Activated T-helper 1 cell treated with anti-CD3 and anti-CD28 coated beads, Interleukin-12 subunit alpha, Interleukin-12 subunit beta, Interleukin-2, Interleukin-4 antibody, amounts not matched to agents 30 ng/mL and 10 ng/mL and 1 ng/mL, durations not matched to agents 14 hours and 24 hours and 36 hours (primary cell): Measurements from ENCODE around the gene CIDEA. TPM values are rescaled to one million over a fixed set of nuclear protein-coding genes. Genes with fewer than 3 reads are reported as not detected.

ENCODE experiments used
- DNase-seq: peaks from one replicate; pipeline ENCODE4 v3.0.0; 2021; ENCODE audit warnings: low spot score
- H3K27ac Mint-ChIP-seq: one replicate; pipeline ENCODE4 v1.8.0; 2021; ENCODE audit warnings: mild to moderate bottlenecking, mixed read lengths
- H3K27me3 Mint-ChIP-seq: one replicate; pipeline ENCODE4 v1.8.0; 2022; ENCODE audit warnings: mild to moderate bottlenecking, moderate library complexity, mixed read lengths; ENCODE audit not compliant: insufficient read depth
- H3K36me3 Mint-ChIP-seq: one replicate; pipeline ENCODE4 v1.8.0; 2021; ENCODE audit warnings: low read depth, mixed read lengths
- H3K4me1 Mint-ChIP-seq: one replicate; pipeline ENCODE4 v1.8.0; 2021; ENCODE audit warnings: low read depth, mixed read lengths
- H3K4me3 Mint-ChIP-seq: one replicate; pipeline ENCODE4 v1.8.0; 2021; ENCODE audit warnings: mild to moderate bottlenecking, moderate library complexity, mixed read lengths
- H3K9me3 Mint-ChIP-seq: one replicate; pipeline ENCODE4 v1.8.0; 2021; ENCODE audit warnings: mixed read lengths
- intact Hi-C: fragments of 100-400 bp; cut with micrococcal nuclease; formaldehyde crosslinking; loops from one replicate; pipeline ENCODE4 v1.15.1; 2024
- total RNA-seq: library from RNA; stranded (reverse); gene quantifications from 2 replicates; pipeline ENCODE4 v1.2.3, GENCODE V29; 2022

The CIDEA gene
- total RNA-seq, 1 donor from 2014 or later: not detected

GRCh38 chr18:12258719-12259705 lies 4.9 kb downstream of the CIDEA start:
- intact Hi-C loops: no loop called here
- Mint-ChIP-seq H3K27me3 (peaks cover 32% of the 10 kb centered on the region), H3K36me3 (no peaks in the 10 kb centered on the region), H3K4me3 (no peak overlapping the region), H3K4me1 (no peaks in the 10 kb centered on the region), H3K27ac (no peak overlapping the region), H3K9me3 (no peaks in the 10 kb centered on the region)
- DNase-seq: no peak

GRCh38 chr18:12262748-12263147 lies 8.6 kb downstream of the CIDEA start:
- peaks cover 12% of the 10 kb centered on the region for H3K27me3 Mint-ChIP-seq
- DNase-seq: no peak
- no peaks in the 10 kb centered on the region for H3K36me3 Mint-ChIP-seq
- H3K9me3 Mint-ChIP-seq: no peaks in the 10 kb centered on the region
- no peak overlapping the region for H3K4me3 Mint-ChIP-seq
- no peaks in the 10 kb centered on the region for H3K4me1 Mint-ChIP-seq
- intact Hi-C loops: no loop called here
- H3K27ac Mint-ChIP-seq: no peak overlapping the region

- Mint-ChIP-seq H3K9me3 (no peaks in the 10 kb centered on the region), H3K27me3 (peaks cover 12% of the 10 kb centered on the region), H3K4me1 (no peaks in the 10 kb centered on the region), H3K36me3 (no peaks in the 10 kb centered on the region), H3K27ac (no peak overlapping the region), H3K4me3 (no peak overlapping the region)
- no peak for DNase-seq
- intact Hi-C loops: no loop called here
These were observed 10.7 kb downstream of the CIDEA start for GRCh38 chr18:12264864-12265263.

GRCh38 chr18:12271376-12272235 lies 17.4 kb downstream of the CIDEA start:
- DNase-seq: peak; percentile 39
- H3K36me3 Mint-ChIP-seq: no peaks in the 10 kb centered on the region
- no peaks in the 10 kb centered on the region for H3K4me1 Mint-ChIP-seq
- intact Hi-C loops: loop anchor here (2.0 kb wide), 1 partner anchor 387 kb away; the partner anchor contains the start of gene SPIRE1
- H3K4me3 Mint-ChIP-seq: peak overlapping the region; percentile 45
- no peaks in the 10 kb centered on the region for H3K9me3 Mint-ChIP-seq
- peaks cover 7% of the 10 kb centered on the region for H3K27me3 Mint-ChIP-seq
- no peak overlapping the region for H3K27ac Mint-ChIP-seq

GRCh38 chr18:12274793-12275192 lies 20.6 kb downstream of the CIDEA start:
- H3K4me1 Mint-ChIP-seq: no peaks in the 10 kb centered on the region
- H3K27ac Mint-ChIP-seq: no peak overlapping the region
- intact Hi-C loops: no loop called here
- peaks cover 5% of the 10 kb centered on the region for H3K27me3 Mint-ChIP-seq
- DNase-seq: no peak
- H3K36me3 Mint-ChIP-seq: no peaks in the 10 kb centered on the region
- no peaks in the 10 kb centered on the region for H3K9me3 Mint-ChIP-seq
- no peak overlapping the region for H3K4me3 Mint-ChIP-seq

- no peak overlapping the region for H3K27ac Mint-ChIP-seq
- H3K4me1 Mint-ChIP-seq: no peaks in the 10 kb centered on the region
- H3K27me3 Mint-ChIP-seq: peaks cover 4% of the 10 kb centered on the region
- no peak for DNase-seq
- H3K4me3 Mint-ChIP-seq: no peak overlapping the region
- no peaks in the 10 kb centered on the region for H3K36me3 Mint-ChIP-seq
- intact Hi-C loops: no loop called here
- no peaks in the 10 kb centered on the region for H3K9me3 Mint-ChIP-seq
These were observed 22.8 kb downstream of the CIDEA start for GRCh38 chr18:12276736-12277554.

GRCh38 chr18:12278215-12278671 lies 24.1 kb downstream of the CIDEA start:
- H3K36me3 Mint-ChIP-seq: no peaks in the 10 kb centered on the region
- H3K27ac Mint-ChIP-seq: no peak overlapping the region
- intact Hi-C loops: no loop called here
- H3K27me3 Mint-ChIP-seq: peaks cover 4% of the 10 kb centered on the region
- H3K4me3 Mint-ChIP-seq: no peak overlapping the region
- H3K9me3 Mint-ChIP-seq: no peaks in the 10 kb centered on the region
- H3K4me1 Mint-ChIP-seq: no peaks in the 10 kb centered on the region
- DNase-seq: no peak

- H3K4me1 Mint-ChIP-seq: no peaks in the 10 kb centered on the region
- no peaks in the 10 kb centered on the region for H3K36me3 Mint-ChIP-seq
- DNase-seq: no peak
- H3K27me3 Mint-ChIP-seq: peaks cover 6% of the 10 kb centered on the region
- intact Hi-C loops: no loop called here
- no peak overlapping the region for H3K27ac Mint-ChIP-seq
- H3K9me3 Mint-ChIP-seq: no peaks in the 10 kb centered on the region
- H3K4me3 Mint-ChIP-seq: no peak overlapping the region
These were observed 24.9 kb downstream of the CIDEA start for GRCh38 chr18:12278741-12279682.

- Mint-ChIP-seq H3K27ac (no peak overlapping the region), H3K4me1 (no peaks in the 10 kb centered on the region), H3K9me3 (no peaks in the 10 kb centered on the region), H3K36me3 (no peaks in the 10 kb centered on the region), H3K4me3 (no peak overlapping the region), H3K27me3 (peaks cover 12% of the 10 kb centered on the region)
- intact Hi-C loops: no loop called here
- DNase-seq: no peak
These were observed 25.8 kb downstream of the CIDEA start for GRCh38 chr18:12279781-12280531.

GRCh38 chr18:12281861-12282260 lies 27.7 kb downstream of the CIDEA start:
- Mint-ChIP-seq H3K36me3 (no peaks in the 10 kb centered on the region), H3K27me3 (peaks cover 24% of the 10 kb centered on the region), H3K9me3 (no peaks in the 10 kb centered on the region), H3K4me3 (no peak overlapping the region), H3K27ac (no peak overlapping the region), H3K4me1 (no peaks in the 10 kb centered on the region)
- intact Hi-C loops: no loop called here
- no peak for DNase-seq

- Mint-ChIP-seq H3K4me3 (no peak overlapping the region), H3K27ac (no peak overlapping the region), H3K9me3 (no peaks in the 10 kb centered on the region), H3K4me1 (no peaks in the 10 kb centered on the region), H3K27me3 (peaks cover 24% of the 10 kb centered on the region), H3K36me3 (no peaks in the 10 kb centered on the region)
- intact Hi-C loops: no loop called here
- no peak for DNase-seq
These were observed 28.4 kb downstream of the CIDEA start for GRCh38 chr18:12282442-12283039.
